HG02759 (cell line): ENCODE results near the gene S100G.

ENCODE experiments used
- ATAC-seq: cut with Tn5 transposase; IDR thresholded peaks from one replicate; pipeline ENCODE4 v1.9.1; 2021; ENCODE audit warnings: mild to moderate bottlenecking, moderate library complexity; ENCODE audit not compliant: unreplicated experiment

The S100G gene

DNA sequence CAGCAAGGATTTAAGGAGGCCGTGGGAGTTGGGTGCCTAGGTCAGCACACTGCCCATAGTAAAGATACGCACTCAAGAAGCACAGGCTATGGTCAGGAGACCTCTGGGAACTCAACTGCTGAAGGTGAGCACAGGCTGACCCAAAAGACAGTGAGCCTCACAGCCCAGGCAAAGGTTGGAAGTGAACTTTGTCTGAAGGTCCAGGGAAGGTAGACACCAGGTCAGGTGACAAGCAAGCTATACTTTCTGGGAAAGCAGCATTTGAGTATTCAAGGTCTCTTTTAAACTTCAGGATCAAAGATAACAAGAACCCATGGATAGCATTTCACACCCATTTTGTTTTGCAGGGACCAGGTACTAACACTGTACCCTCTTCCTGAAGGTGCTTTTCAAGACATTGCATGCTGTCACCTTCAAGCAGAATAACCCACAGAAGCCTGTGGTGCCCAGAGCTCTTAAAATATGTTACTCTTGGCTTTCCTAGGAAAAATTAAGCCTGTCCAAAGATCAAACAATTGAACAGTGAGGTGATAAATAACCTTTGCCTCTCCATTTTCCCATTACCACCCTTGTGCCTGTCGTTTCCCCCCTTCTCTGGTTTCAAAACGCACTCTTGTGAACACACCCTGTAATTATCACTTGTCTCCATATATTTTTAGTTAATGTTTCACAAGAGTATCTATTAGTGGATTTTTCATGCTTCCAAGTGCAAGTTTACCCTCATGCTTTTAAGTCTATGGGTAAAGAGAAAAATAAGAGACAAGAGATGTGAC lies 3.4 kb upstream of the S100G start:
- ATAC-seq = no peak

DNA sequence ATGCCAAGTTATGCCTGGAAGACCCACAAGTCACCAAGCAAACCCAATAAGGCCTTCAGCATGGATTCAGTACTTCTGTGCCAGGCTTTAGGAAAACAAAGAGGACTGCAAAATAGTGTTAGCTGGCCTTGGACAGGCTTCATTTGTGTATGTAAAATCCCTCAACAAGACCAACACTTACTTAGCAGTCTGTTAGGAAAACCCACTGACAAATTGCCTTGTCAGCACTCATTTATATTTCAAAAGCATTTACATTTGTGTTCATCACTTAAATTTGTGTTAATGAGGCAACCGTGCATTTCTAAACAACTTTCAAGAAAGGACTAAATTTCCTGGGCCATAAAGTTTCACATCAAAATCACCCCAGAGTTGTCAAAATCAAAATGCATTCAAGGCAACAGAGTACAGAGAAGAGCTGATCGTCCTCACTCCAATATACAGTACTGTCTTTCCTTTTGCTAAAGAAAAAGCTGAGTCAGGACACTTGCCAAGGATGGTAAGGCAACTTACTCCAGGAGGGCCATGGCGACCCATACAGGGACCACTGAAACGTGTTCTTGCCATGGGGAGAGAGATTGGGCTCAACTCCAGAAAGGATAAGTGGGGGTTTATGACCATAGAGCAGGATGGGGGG lies 1.6 kb downstream of the S100G start:
- no peak for ATAC-seq

DNA sequence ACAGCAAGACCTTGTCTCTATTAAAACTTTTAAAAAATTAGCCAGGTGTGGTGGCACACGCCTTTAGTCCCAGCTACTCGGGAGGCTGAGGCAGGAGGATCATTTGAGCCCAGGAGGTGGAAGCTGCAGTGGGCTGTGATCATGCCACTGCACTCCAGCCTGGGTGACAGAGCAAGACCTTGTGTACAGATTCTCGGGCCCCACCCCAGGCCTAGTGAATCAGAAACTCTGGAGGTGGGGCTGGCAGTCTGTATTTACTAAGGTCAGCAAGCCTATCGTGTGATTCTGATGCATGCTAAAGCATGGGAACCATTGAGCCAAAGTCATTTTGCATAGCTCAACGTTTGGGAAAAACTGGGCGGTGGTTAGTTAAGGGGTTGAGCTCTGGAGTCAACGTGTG lies 3.5 kb downstream of the S100G start:
- no peak for ATAC-seq

DNA sequence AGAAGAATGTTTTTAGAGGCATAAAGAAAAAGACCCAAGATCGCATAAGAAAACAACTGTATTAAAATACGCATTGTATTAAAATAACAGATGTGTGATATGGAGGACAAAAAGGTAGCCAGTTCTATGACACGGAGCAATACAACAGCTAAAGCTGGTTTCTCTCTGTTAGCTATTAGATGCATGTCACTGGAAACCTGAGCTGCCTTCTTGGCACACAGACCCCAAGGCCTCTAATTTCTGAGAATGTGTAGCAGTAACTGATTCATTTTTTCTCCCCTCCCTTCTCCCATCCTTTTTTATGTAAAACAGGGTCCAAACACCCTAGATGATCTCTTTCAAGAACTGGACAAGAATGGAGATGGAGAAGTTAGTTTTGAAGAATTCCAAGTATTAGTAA lies 4.1 kb downstream of the S100G start:
- no peak for ATAC-seq

DNA sequence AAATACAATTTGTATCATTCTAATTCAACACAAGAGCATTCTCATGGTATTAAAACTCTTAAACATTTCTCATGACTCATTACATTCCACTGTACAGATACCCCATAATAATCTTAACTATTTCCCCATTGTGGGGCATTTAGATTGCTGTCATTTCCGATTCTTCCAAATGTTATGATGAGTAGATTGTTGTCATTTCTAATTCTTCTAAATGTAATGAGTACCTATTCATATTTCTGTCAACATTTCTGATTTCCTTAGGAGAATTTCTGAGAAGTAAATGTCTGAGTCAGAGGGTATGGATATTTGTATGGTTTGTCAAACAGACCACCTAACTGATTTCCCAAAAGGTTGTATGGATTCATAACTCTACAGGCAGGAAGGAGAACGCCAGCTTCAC lies 8.3 kb downstream of the S100G start:
- no peak for ATAC-seq

DNA sequence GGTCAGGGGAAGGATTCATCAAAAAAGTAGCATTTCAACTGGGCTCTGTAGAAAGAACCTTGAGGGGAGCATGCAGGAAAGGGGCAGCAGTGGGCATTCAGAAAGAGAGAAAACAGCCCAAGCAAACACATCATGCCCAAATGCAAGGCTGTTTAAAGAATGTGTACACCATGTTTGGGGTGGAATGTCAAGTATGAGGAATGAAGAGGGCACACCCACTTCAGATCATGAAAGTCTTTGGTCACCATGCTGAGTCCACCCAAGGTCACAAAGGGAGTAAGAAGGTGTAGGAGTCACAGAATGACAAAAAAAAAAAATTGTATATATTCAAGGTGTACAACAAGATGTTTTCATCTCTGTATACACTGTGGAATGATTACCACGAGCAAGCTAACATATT lies 9.4 kb downstream of the S100G start:
- no peak for ATAC-seq

DNA sequence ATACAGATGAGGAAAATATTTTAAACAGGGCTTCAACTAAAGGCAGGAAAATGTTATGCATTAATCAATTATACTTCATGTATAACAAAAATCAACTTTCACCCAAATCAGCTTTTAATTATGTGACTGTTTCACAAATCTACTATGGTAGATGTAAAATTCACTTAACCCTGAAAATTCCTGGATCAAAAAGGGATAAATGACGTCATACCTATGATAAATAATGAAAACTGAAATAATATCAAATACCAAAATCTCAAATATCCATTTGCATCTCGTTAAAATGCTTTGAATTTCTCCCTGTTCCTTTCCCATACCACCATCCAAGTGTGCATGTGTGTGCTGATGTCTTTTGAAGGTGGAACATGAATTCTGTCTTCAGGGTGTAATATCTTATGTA lies 11.5 kb downstream of the S100G start:
- no peak for ATAC-seq

DNA sequence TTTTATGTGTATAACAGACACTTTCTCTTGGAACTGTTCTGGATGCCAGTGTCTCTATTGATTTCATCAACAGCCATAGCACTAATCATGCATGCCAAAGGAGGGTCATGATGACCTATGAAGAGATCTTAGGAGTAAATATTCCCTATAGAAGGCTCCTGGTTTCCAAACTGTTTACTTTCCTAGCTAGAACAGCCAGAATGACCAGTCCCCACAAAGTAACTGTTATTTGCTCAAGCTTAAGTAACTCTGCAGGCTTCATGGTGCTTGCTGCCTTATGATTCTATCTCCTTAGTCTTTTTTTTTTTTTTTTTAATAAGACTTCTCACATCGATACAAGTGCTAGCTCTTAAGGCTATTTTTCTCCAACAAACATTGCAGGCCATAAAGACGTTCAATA lies 12.4 kb downstream of the S100G start:
- ATAC-seq = no peak

DNA sequence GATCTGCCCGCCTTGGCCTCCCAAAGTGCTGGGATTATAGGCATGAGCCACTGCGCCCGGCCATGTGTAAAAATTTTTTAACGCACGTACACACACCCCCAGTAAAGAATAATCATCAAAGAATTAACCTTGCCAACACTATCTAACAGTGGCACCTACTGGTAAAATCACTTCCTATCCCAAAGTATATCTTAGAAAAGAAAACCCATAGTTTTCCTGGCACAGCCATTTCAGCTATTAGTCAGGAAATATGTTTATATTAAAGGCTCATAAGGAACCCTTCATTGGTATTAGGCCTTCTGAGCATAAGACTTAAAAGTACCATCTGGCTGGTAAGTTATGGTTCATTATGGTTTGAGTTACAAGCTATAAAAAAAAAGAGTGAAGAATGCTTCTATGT lies 14.1 kb downstream of the S100G start:
- ATAC-seq = no peak

DNA sequence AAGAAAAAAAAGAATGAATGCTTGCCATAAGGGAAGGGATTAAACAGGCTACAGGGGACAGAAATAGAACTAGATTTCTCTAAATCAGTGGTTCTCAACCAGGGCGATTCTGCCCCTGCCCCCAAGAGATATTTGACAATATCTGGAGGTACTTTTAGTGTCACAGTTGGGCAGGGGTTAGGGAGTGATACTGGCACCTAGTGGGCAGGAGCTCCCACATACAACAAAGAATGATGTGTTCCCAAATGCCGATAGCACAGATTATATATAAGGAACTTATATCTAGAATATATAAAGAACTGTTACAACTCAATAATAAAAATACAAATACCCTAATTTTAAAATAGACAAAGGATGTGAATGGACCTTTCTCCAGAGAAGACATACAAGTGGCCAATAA lies 14.7 kb downstream of the S100G start:
- ATAC-seq = no peak

DNA sequence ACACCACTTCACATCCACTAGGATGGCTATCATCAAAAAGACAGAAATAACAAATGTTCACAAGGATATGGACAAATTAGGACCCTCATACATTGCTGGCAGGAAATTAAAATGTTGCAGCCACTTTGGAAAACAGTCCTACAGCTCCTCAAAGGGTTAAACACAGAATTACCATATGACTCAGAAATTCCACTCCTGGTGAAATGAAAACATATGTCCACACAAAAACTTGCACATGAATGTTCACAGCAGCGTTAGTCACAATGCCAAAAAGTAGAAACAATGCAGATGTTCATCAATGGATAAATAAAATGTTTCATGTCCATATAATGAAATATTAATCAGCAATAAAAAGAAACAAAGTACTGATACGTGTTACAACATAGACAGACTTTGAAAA lies 15.1 kb downstream of the S100G start:
- ATAC-seq = no peak

DNA sequence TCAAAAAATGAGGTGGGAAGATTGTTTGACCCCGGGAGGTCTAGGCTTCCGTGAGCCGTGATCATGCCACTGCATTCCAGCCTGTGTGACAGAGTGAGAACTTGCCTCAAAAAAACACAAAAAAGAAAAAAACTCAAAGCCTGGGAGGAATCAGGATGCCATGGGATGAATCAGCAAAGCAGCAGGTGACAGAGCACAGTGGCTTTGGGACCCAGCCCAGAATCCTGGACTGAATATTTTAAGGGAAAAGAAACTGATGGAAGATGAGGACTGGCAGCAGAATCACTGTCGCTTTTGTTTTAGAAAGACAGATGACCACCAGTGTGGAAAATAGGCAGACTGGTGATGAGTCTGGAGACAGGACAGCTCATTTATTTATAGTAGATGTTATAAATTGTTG lies 16.6 kb downstream of the S100G start:
- ATAC-seq = no peak

DNA sequence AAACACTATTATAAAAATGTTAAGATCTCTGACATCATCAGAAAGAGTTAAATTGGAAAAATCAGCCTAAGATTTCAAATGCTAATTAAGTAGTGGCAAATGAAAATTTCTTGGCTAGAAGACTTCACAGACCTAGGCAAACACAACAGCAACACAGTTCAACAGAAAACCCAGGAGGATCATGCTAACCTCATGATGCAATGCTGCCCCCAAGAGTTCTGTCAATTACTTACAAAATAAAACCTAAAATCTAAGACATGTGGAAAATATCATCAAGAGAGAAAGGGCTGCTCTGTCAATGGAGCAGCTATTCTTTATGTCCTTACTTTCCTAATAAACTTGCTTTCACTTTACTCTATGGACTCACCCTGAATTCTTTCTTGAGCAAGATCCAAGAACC lies 21.0 kb downstream of the S100G start:
- ATAC-seq = no peak

DNA sequence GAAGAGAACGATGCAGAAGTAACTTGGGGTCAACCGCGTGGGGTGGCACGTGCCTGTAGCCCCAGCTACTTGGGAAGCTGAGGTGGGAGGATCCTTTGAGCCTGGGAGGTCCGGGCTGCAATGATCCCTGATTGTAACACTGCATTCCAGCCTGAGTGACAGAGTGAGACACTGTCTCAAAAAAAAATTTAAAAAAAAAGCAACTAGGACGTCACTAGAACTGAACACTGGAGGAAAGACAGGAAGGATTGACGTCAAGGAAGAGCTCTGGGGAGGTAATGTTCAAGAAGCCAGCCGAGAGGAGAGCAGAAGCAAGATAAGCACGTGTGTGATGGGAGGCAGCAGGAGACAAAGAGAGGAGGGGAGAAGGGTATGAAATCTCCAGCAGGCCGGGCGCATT lies 28.7 kb downstream of the S100G start:
- ATAC-seq = no peak

DNA sequence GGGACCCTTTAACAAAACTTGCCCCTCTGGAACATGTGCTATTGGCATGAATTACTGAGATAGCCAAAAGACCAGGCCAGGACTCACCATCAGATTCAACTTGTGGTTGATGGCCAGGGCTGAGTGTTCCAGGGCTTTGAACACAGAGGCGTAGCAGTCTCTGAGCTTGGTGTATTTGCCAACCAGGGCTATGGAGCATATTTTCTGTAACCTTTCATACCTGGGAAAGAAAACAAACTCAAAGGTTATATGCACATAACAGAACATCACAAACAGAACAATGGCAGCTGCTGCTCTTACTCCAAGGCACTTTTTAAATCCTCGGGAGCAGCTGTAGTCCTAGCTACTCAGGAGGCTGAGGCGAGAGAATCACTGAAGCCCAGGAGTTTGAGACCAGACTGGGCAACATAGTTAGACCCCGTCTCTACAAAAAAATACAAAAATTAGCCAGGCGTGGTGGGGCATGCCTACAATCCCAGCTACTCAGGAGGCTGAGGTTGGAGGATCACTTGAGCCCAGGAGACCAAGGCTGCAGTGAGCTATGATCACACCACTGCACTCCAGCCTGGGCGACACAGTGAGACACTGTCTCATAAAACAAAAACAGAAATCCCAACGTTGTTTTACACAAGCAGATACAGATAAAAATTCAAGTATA lies 33.2 kb downstream of the S100G start:
- ATAC-seq = no peak

DNA sequence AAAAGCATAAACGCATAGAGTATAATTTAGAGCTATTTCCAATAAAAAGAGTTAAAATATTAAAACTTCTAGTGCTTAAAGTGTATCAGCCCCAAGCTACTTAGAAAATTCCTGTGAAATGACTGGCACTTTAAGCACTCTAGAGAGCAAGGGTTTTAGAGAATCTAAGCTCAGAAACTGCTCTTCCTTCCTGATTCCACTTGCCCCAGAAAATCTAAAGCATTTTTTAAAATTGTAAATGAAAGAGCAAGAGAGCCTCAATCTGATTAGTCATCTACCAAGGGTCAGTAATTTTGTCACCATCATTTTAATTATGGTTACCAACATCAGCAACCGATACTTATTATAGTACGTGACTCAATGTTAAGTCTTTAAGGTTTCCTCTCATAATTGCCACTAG lies 37.6 kb downstream of the S100G start:
- ATAC-seq = no peak

DNA sequence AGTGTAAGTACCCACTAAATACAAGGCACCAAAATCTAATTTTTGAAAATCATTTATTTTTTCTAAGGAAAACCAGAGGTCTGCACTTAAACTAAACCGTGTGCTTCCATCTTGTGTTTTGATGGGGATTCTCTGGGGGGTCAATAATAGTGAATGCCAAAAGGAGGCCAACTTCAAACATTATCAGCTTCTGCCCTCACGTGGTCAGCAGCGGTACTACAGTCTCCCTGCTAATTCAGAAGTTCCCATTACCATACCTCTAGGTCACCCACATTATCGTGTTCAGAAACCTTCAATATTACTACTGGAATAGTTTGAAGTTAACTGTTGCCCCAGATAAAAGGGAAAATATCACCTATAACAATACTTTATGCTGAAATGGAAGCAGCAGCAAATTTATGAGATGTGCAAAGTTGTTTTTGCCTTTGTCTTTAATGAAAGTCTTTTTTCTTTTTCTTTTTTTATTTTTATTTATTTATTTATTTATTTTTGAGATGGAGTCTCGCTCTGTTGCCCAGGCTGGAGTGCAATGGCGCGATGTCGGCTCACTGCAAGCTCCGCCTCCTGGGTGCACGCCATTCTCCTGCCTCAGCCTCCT lies 45.2 kb downstream of the S100G start:
- ATAC-seq = no peak

DNA sequence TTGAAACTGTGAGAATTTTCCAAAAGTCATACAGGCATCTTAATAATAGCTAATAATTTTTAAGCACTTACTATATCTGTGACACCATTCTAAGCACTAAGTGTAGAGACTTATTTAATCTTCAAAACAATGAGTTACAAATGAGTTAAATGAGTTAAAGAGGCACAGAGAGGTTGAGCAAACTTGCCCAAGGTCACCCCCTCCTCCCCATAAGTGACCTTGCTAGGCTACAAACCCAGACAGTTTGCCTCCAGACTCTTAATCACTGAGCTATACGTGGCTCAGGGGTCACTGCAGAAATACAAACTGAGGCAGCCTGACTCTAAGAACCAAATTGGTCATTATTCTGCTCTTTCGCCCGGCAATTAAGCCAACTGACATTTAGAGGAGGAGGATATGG lies 47.0 kb downstream of the S100G start:
- ATAC-seq = no peak

DNA sequence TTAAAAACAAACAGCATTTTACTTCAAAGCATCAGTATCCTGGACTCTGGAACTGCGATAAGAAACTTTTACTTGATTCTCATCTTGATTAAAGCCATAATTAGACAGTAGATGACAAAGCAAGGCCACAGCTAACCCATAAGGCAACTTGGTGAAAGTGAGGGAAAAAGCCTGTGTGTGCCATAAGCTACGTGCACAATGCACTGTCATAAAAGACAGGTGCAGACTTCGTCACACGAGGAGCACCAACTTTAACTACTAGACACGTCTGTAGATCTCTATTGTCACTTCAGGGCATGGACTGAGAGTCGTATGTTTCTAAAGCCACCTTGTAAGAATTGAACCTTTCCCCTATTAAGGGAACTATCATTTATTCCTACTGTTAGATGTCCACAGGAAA lies 49.4 kb downstream of the S100G start:
- no peak for ATAC-seq

DNA sequence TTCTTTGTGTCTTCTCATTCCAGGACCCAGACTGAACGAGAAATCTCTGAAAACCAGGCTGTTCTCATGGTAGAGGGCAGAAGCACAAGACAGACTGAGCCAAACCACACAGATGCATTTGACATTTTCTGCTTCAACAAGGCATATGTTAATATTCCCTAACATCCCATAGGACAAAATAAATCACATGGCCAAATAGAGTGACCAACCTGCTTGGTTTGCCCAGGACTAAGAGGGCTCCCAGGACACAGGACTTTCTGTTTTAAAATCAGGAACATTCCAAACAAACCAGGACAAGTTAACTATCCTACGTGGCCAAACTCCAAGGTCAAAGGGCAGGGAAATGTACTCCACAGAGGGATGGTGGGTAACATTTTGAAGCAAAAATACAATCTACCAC lies 50.8 kb downstream of the S100G start:
- no peak for ATAC-seq

DNA sequence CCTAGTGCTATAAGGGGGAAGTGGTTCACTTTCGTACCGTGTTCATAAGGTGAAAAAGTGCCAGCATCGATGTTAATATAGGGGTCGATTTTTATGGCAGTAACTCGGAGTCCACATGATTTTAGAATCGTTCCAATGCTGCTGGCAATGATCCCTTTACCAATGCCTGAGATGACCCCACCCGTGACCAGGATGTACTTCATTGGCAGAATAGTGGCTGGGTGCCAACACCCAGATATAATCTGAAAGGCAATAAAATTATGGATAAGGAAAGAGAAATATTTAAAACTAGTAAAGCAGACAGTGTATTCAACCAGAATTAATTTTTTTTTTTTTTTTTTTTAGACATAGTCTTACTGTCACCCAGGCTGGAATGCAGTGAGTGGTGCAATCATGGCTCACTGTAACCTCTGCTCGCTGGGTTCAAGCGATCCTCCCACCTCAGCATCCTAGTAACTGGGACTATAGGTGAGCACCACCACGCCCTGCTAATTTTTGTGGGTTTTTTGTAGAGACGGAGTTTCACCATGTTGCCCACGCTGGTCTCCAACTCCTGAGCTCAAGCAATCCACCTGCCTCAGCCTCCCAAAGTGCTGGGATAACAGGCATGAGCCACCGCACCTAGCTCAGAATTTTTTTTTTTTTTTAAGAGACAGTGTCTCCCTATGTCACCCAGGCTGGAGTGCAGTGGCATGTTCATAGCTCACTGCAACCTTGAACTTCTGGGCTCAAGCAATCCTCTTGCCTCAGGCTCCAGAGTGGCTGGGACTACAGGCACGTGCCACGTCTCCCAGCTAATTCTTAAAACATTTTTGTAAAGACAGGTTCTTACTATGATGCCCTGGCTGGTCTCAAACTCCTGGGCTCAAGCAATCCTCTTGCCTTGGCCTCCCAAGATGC lies 53.0 kb downstream of the S100G start:
- ATAC-seq = no peak
